Measurements from ENCODE around the gene CMIP. TPM values are rescaled to one million over a fixed set of nuclear protein-coding genes. Genes with fewer than 3 reads are reported as not detected.

The CMIP gene
- total RNA-seq, 3 donors from 2014 or later, result 14.9 to 23.9 (median 17.6) TPM

DNA sequence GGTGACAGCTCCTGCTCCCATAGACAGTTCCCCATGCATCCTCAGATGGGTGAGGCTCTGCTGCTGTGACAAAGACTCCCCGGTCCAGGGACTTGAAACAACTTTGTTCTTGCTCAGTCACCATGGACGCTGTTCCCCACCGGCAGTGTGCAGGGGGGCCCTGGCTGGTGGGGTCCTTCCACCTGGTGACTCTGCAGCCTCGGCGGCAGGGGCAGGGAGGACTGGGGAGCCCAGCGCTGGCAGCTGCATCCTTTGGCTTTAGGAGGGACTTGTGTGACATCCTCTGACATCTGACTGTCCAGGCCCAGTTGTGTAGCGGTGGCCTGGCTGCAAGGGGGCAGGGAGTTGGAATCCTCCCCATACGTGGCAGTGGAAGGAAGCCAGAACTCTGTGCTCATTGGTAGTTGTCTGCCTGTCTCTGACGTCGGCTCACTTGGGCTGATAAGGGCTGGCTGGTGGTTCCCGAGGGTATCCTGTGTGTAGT is 107.3 kb downstream of the CMIP start:
- TF ChIP-seq CTCF (IDR thresholded peaks at IDR 0.05) (no peak), POLR2A (IDR thresholded peaks at IDR 0.05) (no peak), POLR2AphosphoS5 (IDR thresholded peaks at IDR 0.05) (no peak)
- intact Hi-C loops (cut with DNase I; ENCODE audit: low total_unique reads), result no loop called here
- Histone ChIP-seq H3K4me1 (peaks cover 5 to 12% of the 10 kb centered on the region in 2 donors), H3K27ac (peak overlapping the region in 1 of 2 donors; percentile 85), H3K27me3 (no peaks in the 10 kb centered on the region), H3K36me3 (no peaks in the 10 kb centered on the region), H3K4me3 (no peak overlapping the region), H3K9me3 (no peaks in the 10 kb centered on the region)
- DNase-seq (ENCODE audit: low spot score in 2 of 2), result no peak

DNA sequence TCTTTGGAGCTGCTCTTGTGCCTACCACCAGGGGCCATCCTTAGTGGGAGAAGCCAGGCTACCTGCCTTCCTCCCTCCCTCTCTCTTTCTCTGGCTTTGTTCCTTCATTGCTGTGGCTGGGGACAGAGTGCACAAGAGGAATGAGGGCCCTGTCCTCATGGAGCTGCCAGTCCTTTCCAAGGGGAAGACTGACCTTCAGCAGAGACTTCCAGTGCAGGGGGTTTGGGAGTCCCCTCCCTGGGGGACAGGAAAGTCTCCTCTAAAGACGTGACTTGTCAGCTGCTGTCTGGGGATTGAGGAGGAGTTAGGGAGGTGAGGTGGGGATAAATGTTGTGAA is 108.1 kb downstream of the CMIP start:
- no peaks in the 10 kb centered on the region for H3K27me3 ChIP-seq
- no peak for TF ChIP-seq POLR2A (IDR thresholded peaks at IDR 0.05)
- TF ChIP-seq POLR2AphosphoS5 (IDR thresholded peaks at IDR 0.05), result no peak
- no peak for TF ChIP-seq CTCF (IDR thresholded peaks at IDR 0.05)
- intact Hi-C loops (cut with DNase I; ENCODE audit: low total_unique reads), result no loop called here
- peak overlapping the region; percentile 70 to 85 for H3K27ac ChIP-seq
- H3K9me3 ChIP-seq, result no peaks in the 10 kb centered on the region
- no peak overlapping the region for H3K4me3 ChIP-seq
- H3K4me1 ChIP-seq, result peaks cover 5 to 12% of the 10 kb centered on the region in 2 donors
- no peak for DNase-seq (ENCODE audit: low spot score in 2 of 2)
- no peaks in the 10 kb centered on the region for H3K36me3 ChIP-seq

- Histone ChIP-seq H3K9me3 (no peaks in the 10 kb centered on the region), H3K36me3 (no peaks in the 10 kb centered on the region), H3K4me3 (peak overlapping the region in 1 of 3 donors; percentile 31), H3K27ac (peak overlapping the region; percentile 70 to 85), H3K4me1 (peaks cover 5 to 12% of the 10 kb centered on the region in 2 donors), H3K27me3 (no peaks in the 10 kb centered on the region)
- TF ChIP-seq POLR2A (IDR thresholded peaks at IDR 0.05), result no peak
- no peak for TF ChIP-seq CTCF (IDR thresholded peaks at IDR 0.05)
- no peak for TF ChIP-seq POLR2AphosphoS5 (IDR thresholded peaks at IDR 0.05)
- no peak for DNase-seq (ENCODE audit: low spot score in 2 of 2)
- intact Hi-C loops (cut with DNase I; ENCODE audit: low total_unique reads), result no loop called here
These were observed 108.6 kb downstream of the CMIP start for GRCh38 chr16:81553080-81553813.

GRCh38 chr16:81553814-81554675 is 109.4 kb downstream of the CMIP start:
- intact Hi-C loops (cut with DNase I; ENCODE audit: low total_unique reads), result no loop called here
- no peak for DNase-seq (ENCODE audit: low spot score in 2 of 2)
- Histone ChIP-seq H3K36me3 (no peaks in the 10 kb centered on the region), H3K4me1 (peaks cover 5 to 12% of the 10 kb centered on the region in 2 donors), H3K27ac (peak overlapping the region; percentile 70 to 85), H3K9me3 (no peaks in the 10 kb centered on the region), H3K4me3 (peak overlapping the region in 1 of 3 donors; percentile 31), H3K27me3 (no peaks in the 10 kb centered on the region)
- no peak for TF ChIP-seq CTCF (IDR thresholded peaks at IDR 0.05)
- TF ChIP-seq POLR2A (IDR thresholded peaks at IDR 0.05), result no peak
- no peak for TF ChIP-seq POLR2AphosphoS5 (IDR thresholded peaks at IDR 0.05)

GRCh38 chr16:81554979-81555378 is 110.4 kb downstream of the CMIP start:
- H3K4me1 ChIP-seq, result peaks cover 5 to 12% of the 10 kb centered on the region in 2 donors
- no peak overlapping the region for H3K4me3 ChIP-seq
- TF ChIP-seq CTCF (IDR thresholded peaks at IDR 0.05), result no peak
- TF ChIP-seq POLR2AphosphoS5 (IDR thresholded peaks at IDR 0.05), result no peak
- no peak for TF ChIP-seq POLR2A (IDR thresholded peaks at IDR 0.05)
- no peaks in the 10 kb centered on the region for H3K36me3 ChIP-seq
- no peaks in the 10 kb centered on the region for H3K27me3 ChIP-seq
- no peaks in the 10 kb centered on the region for H3K9me3 ChIP-seq
- intact Hi-C loops (cut with DNase I; ENCODE audit: low total_unique reads), result loop anchor here (5.0 kb wide), 1 partner anchor 102 kb away; no protein-coding TSS in a partner anchor
- DNase-seq (ENCODE audit: low spot score in 2 of 2), result no peak
- no peak overlapping the region for H3K27ac ChIP-seq
